T-cell (primary cell): Measurements from ENCODE around the gene PER2. TPM values are rescaled to one million over a fixed set of nuclear protein-coding genes. Genes with fewer than 3 reads are reported as not detected.
"Not testable (repeated sequence)": the region's sequence is repeated elsewhere in the genome, so short reads cannot be mapped to it uniquely, and the experiment has no call there.

Source experiments
- ATAC-seq, 4 experiments: fragments of 200-7000 bp in 3 of 4; fragments of 150-1000 bp in 1 of 4; cut with Tn5 transposase; replicated peaks in 1 of 4; 1 replicate in 3 of 4; 2 replicates in 1 of 4; pipeline ENCODE4 v1.10.0; 2021; ENCODE audit warnings: moderate library complexity in 3 of 4, mild to moderate bottlenecking in 2 of 4, moderate number of reproducible peaks in 1 of 4
- CTCF ChIA-PET, 2 donors: fragments of 300-600 bp; sonication (Branson Sonifier 250); formaldehyde crosslinking; loops; one replicate each; lab custom pipeline; 2022; ENCODE audit warnings: antibody characterized with exemption in 2 of 2; lab: Charles Lee
- POLR2A ChIA-PET, 2 donors: fragments of 300-600 bp; sonication (Branson Sonifier 250); formaldehyde crosslinking; loops; one replicate each; lab custom pipeline; 2022; ENCODE audit warnings: antibody characterized with exemption in 2 of 2; lab: Charles Lee
- DNase-seq, 35 experiments: peaks; one replicate each; pipeline versions ENCODE4 v3.0.0 to v3.0.0-alpha.2; 2013 to 2023
- H3K27ac ChIP-seq: one replicate; pipeline ENCODE4 v1.5.1; 2013; ENCODE audit warnings: low read length
- H3K27me3 ChIP-seq, 2 experiments: replicated peaks in 1 of 2; 1 replicate in 1 of 2; 2 replicates in 1 of 2; pipeline versions ENCODE4 v1.6.1 to v1.7.0; 2013; ENCODE audit warnings: low read length in 1 of 2, mixed read lengths in 1 of 2; ENCODE audit not compliant: control insufficient read depth in 2 of 2, insufficient read depth in 2 of 2; ENCODE audit errors: extremely low read depth in 1 of 2
- H3K36me3 ChIP-seq, 2 donors: 1 replicate in 1 of 2; 2 replicates in 1 of 2; pipeline versions ENCODE4 v1.6.1 to v1.7.0; 2013; ENCODE audit warnings: low read length in 1 of 2; ENCODE audit not compliant: control insufficient read depth in 2 of 2, insufficient read depth in 1 of 2; ENCODE audit errors: extremely low read depth in 1 of 2
- H3K4me1 ChIP-seq, 2 experiments: 1 replicate in 1 of 2; 2 replicates in 1 of 2; pipeline versions ENCODE4 v1.6.1 to v1.7.0; 2013; ENCODE audit warnings: low read length in 2 of 2, mixed read lengths in 1 of 2; ENCODE audit not compliant: insufficient read depth in 2 of 2, control insufficient read depth in 1 of 2; ENCODE audit errors: extremely low read depth in 1 of 2
- H3K4me3 ChIP-seq, 2 donors: 1 replicate in 1 of 2; 2 replicates in 1 of 2; pipeline versions ENCODE4 v1.5.1 to v1.7.0; 2013; ENCODE audit warnings: mild to moderate bottlenecking in 2 of 2, low read length in 1 of 2, moderate library complexity in 1 of 2; ENCODE audit not compliant: control insufficient read depth in 1 of 2; ENCODE audit errors: extremely low read depth in 1 of 2
- H3K9me3 ChIP-seq: 2 replicates; pipeline ENCODE4 v1.7.0; 2013
- H3K27ac Mint-ChIP-seq, 2 donors: one replicate each; pipeline ENCODE4 v1.8.0; 2020 to 2021; ENCODE audit warnings: mild to moderate bottlenecking in 2 of 2, mixed read lengths in 2 of 2
- H3K27me3 Mint-ChIP-seq, 2 donors: one replicate each; pipeline ENCODE4 v1.8.0; 2021 to 2022; ENCODE audit warnings: mixed read lengths in 2 of 2
- H3K36me3 Mint-ChIP-seq: one replicate; pipeline ENCODE4 v1.8.0; 2021; ENCODE audit warnings: mixed read lengths
- H3K4me1 Mint-ChIP-seq, 3 donors: one replicate each; pipeline ENCODE4 v1.8.0; 2020 to 2022; ENCODE audit warnings: mixed read lengths in 3 of 3, mild to moderate bottlenecking in 1 of 3
- H3K4me3 Mint-ChIP-seq, 3 donors: one replicate each; pipeline ENCODE4 v1.8.0; 2020 to 2022; ENCODE audit warnings: mild to moderate bottlenecking in 3 of 3, mixed read lengths in 3 of 3, moderate library complexity in 3 of 3
- H3K9me3 Mint-ChIP-seq, 3 donors: one replicate each; pipeline ENCODE4 v1.8.0; 2020 to 2022; ENCODE audit warnings: mixed read lengths in 3 of 3
- WGBS: methylation state at CpG from one replicate; pipeline ENCODE4 v1.1.5; 2013; ENCODE audit warnings: missing lambda C conversion rate; ENCODE audit not compliant: insufficient coverage; 5-methylcytosine and 5-hydroxymethylcytosine counted together
- total RNA-seq, 35 experiments: library from RNA in 6 of 35; stranded (reverse) in 6 of 35; fragments of 120-200 nt in 1 of 35; gene quantifications; one replicate each; pipeline versions ENCODE4 v1.2.1 to v1.2.4 and lab custom pipeline; 2013 to 2026

Gene PER2
- total RNA-seq, 5 donors from 2014 or later (not counting 1 experiment from before 2014, with no cell fraction given): 9.3 to 24.5 (median 13.0) TPM

DNA sequence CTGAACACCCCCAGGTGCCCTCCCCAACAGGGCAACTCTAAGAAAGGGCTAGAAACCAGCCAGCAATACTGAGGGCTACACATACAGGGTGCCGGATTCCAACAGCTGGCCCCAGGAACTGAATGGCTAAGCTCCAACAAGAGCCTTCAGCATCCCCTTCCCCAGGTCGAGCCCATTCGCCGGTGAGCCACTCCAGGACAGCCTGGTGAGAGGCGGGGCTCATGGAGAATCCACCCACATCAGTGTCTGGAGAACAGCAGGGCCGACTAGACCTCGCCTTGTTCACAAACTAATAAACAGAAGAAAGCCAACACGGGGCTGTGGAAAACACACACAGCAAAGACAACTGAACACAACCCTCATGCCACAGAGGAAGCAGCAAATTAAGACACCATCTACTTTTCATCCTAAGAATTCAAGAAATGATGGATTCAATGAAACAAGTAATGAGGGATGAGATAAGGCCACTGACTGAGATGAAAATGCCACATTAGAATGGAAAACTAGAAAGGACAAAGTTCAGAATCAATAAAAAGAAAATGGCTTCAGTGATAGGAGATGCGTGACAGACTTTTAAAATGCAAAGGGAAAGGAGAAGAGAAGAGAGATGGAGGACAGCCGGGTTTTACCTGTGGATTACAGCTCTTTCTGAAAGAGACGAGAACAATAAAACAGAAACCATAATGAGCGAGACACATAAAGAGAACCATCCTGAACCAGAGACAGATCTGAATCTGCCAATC lies 8.2 kb downstream of the PER2 start:
- POLR2A ChIA-PET: no interaction called here
- Mint-ChIP-seq H3K27me3 (no peaks in the 10 kb centered on the region), H3K36me3 (peaks cover 16% of the 10 kb centered on the region), H3K27ac (no peak overlapping the region), H3K4me3 (no peak overlapping the region), H3K9me3 (no peaks in the 10 kb centered on the region), H3K4me1 (peaks cover 28 to 32% (median 28%) of the 10 kb centered on the region in 3 donors)
- 92% methylated on average over 7 of the region's 12 CpGs for WGBS
- Histone ChIP-seq H3K27me3 (no peaks in the 10 kb centered on the region), H3K4me3 (no peak overlapping the region), H3K27ac (no peak overlapping the region), H3K9me3 (no peaks in the 10 kb centered on the region), H3K36me3 (peaks cover 0 to 23% of the 10 kb centered on the region in 2 donors), H3K4me1 (peaks cover 0 to 9% of the 10 kb centered on the region in 2 experiments)
- no peak for DNase-seq
- no peak for ATAC-seq
- CTCF ChIA-PET: no interaction called here

DNA sequence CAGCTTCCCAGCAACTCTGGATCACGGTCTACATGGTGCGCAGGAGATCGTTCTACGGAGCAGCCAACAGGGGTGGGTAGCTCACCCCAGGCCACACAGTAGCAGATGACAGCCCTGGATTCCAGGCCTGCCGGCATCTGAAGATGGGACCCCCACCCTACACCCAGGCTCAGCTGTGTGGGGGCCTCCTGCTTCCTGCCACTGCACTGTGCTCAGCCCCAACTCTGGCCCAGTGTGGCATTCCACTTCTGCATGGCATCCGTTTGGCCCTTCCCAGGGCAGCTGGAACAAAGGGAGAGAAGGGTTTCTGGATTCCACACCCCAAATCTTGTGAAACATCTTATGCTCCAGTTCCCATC lies 9.1 kb downstream of the PER2 start:
- Mint-ChIP-seq H3K36me3 (peaks cover 25% of the 10 kb centered on the region), H3K27ac (no peak overlapping the region), H3K9me3 (no peaks in the 10 kb centered on the region), H3K4me1 (peaks cover 25 to 29% (median 25%) of the 10 kb centered on the region in 3 donors), H3K27me3 (no peaks in the 10 kb centered on the region), H3K4me3 (no peak overlapping the region)
- no peak overlapping the region for H3K4me3 ChIP-seq
- 93% methylated on average over 5 of the region's 6 CpGs for WGBS
- peaks cover 0 to 9% of the 10 kb centered on the region in 2 experiments for H3K4me1 ChIP-seq
- ChIA-PET POLR2A (no interaction called here), CTCF (interaction anchor here in 1 of 2 donors (1.3 kb wide), 1 partner anchor 10 kb away, joined by 3 read pairs; the partner anchor contains the start of gene PER2)
- no peak overlapping the region for H3K27ac ChIP-seq
- no peaks in the 10 kb centered on the region for H3K9me3 ChIP-seq
- ATAC-seq: no peak
- H3K27me3 ChIP-seq: no peaks in the 10 kb centered on the region
- DNase-seq: no peak
- H3K36me3 ChIP-seq: peaks cover 3 to 29% of the 10 kb centered on the region in 2 donors

DNA sequence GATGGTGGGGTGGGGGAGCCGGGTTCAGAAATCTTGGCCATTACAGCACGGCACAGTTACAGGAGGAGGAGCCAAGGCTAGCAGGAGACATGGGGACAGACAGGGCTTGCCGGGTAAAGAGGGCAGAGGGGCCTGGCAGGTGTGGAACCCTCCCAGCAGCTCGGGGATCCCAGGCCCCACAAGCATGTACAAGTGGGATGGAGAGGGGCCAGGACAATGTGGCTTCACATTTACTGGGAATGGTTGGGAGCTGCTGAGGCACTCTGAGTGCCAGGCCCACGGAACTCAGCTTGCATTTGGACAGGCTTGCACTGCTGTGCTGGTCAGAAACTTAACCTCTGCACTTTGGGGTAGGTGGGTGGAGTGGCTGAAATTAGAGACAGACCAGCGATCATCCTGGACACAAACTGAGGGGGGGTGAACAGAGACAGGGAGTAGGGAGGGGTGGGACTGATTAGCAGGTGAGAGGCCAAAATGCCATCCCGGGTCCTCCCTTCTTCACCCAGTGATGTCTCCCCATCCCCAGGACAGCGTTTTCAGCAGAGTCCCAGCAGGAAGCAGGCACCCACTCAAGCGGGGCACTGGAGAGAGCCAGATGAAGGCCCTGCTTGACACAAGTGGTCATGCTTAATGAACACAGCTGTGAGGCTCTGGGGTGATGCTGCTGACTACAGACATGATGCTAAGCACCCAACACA lies 9.6 kb downstream of the PER2 start:
- Mint-ChIP-seq H3K27ac (no peak overlapping the region), H3K9me3 (no peaks in the 10 kb centered on the region), H3K27me3 (no peaks in the 10 kb centered on the region), H3K36me3 (peaks cover 28% of the 10 kb centered on the region), H3K4me1 (peaks cover 23 to 24% (median 24%) of the 10 kb centered on the region in 3 donors), H3K4me3 (no peak overlapping the region)
- Histone ChIP-seq H3K9me3 (no peaks in the 10 kb centered on the region), H3K4me3 (no peak overlapping the region), H3K36me3 (peaks cover 6 to 35% of the 10 kb centered on the region in 2 donors), H3K27me3 (no peaks in the 10 kb centered on the region), H3K27ac (no peak overlapping the region), H3K4me1 (peaks cover 0 to 9% of the 10 kb centered on the region in 2 experiments)
- POLR2A ChIA-PET: no interaction called here
- CTCF ChIA-PET: interaction anchor here in 1 of 2 donors (1.3 kb wide), 1 partner anchor 10 kb away, joined by 3 read pairs; the partner anchor contains the start of gene PER2
- DNase-seq: no peak
- 90% methylated on average over 7 of the region's 9 CpGs for WGBS
- no peak for ATAC-seq

DNA sequence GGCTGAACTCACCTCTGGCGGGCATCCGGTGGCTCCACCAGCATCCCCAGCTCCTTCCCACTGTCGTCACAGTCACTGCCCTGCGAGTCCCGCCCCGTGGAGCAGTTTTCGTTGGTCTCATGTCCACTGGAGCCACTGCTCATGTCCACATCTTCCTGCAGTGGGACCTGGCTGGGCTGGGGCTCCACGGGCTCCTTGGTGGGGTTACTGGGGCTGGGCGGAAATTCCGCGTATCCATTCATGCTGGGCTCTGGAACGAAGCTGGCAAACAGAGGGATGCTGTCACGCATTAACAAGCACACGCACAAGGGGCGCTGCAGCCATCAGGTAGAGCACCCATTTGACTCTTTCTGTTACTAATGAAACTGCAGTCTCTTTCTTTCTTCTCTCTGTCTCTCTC lies 10.7 kb downstream of the PER2 start:
- no peaks in the 10 kb centered on the region for H3K27me3 ChIP-seq
- H3K27ac ChIP-seq: no peak overlapping the region
- H3K4me1 Mint-ChIP-seq: peaks cover 14 to 16% (median 14%) of the 10 kb centered on the region in 3 donors
- no peak overlapping the region for H3K27ac Mint-ChIP-seq
- H3K36me3 Mint-ChIP-seq: peaks cover 30% of the 10 kb centered on the region
- no peak for ATAC-seq
- H3K36me3 ChIP-seq: peaks cover 6 to 42% of the 10 kb centered on the region in 2 donors
- ChIA-PET CTCF (interaction anchor here (0.5 to 1.3 kb wide), 2 partner anchors 11 to 1115 kb away, joined by 3 read pairs; partner anchors contain the start of gene PER2 (in 1 of the 2)), POLR2A (no interaction called here)
- H3K27me3 Mint-ChIP-seq: no peaks in the 10 kb centered on the region
- H3K9me3 ChIP-seq: no peaks in the 10 kb centered on the region
- no peak overlapping the region for H3K4me3 ChIP-seq
- DNase-seq: no peak
- no peaks in the 10 kb centered on the region for H3K9me3 Mint-ChIP-seq
- 98% methylated on average over 9 of the region's 15 CpGs for WGBS
- no peak overlapping the region for H3K4me3 Mint-ChIP-seq
- H3K4me1 ChIP-seq: peaks cover 0 to 4% of the 10 kb centered on the region in 2 experiments

DNA sequence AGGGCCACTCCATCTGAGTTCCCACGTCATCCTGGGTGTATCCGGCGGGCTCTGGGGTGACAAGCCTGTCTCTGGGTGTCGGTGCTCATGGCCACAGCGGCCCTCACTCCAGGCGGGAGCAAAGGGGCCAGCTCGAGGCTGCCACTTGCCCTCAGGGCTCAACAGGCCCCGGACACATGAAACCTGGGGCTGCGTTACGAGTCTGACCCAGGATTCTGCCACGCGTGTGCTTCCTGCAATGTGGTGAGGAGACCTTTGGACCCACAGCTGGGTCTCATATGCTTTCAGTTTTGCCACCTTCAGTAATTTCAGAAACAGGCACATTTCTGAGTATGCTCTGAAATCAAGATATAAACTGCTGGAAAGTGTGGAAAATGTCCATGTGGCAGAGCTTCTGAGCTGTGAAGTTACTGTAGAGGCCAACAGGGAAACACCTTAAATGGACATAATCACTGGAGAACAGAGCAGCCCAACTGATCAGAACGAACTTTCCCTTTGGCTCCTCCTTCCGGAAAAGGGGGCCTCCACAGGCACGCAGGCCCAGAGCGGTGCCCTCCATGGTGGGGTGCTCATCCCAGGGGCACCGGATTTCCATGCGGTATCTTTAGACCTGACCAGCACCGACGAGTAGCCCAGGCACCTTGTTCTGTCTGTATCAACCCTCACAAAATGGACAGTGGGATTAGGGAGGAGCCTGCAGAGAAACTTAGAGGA lies 14.1 kb downstream of the PER2 start:
- H3K27ac ChIP-seq: no peak overlapping the region
- Mint-ChIP-seq H3K9me3 (no peaks in the 10 kb centered on the region), H3K4me3 (no peak overlapping the region), H3K36me3 (peaks cover 46% of the 10 kb centered on the region), H3K27ac (no peak overlapping the region), H3K27me3 (no peaks in the 10 kb centered on the region), H3K4me1 (no peaks in the 10 kb centered on the region)
- no peaks in the 10 kb centered on the region for H3K27me3 ChIP-seq
- WGBS: 94% methylated on average over 15 of the region's 20 CpGs
- no peak for DNase-seq
- ChIA-PET POLR2A (no interaction called here), CTCF (no interaction called here)
- peaks cover 6 to 65% of the 10 kb centered on the region in 2 donors for H3K36me3 ChIP-seq
- ATAC-seq: no peak
- no peak overlapping the region for H3K4me3 ChIP-seq
- H3K9me3 ChIP-seq: no peaks in the 10 kb centered on the region
- H3K4me1 ChIP-seq: peaks cover 0 to 3% of the 10 kb centered on the region in 2 experiments

DNA sequence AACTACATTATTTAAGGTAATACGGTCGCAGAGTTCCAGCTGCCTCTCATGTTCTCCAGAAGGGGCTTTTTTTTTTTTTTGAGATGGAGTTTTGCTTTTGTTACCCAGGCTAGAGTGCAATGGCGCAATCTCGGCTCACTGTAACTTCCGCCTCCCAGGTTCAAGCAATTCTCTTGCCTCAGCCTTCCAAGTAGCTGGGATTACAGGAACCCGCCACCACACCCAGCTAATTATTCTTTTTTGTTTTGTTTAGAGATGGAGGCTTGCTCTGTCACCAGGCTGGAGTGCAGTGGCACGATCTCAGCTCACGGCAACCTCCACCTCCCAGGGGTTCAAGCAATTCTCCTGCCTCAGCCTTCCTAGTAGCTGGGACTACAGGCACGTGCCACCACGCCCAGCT lies 15.0 kb downstream of the PER2 start:
- DNase-seq: not testable (repeated sequence)
- H3K36me3 Mint-ChIP-seq: peaks cover 49% of the 10 kb centered on the region

More for the DNA sequence above, 15.0 kb downstream of the PER2 start:
- H3K27me3 ChIP-seq, H3K9me3 Mint-ChIP-seq, CTCF ChIA-PET, H3K4me1 Mint-ChIP-seq, H3K4me3 Mint-ChIP-seq, ATAC-seq, H3K27ac Mint-ChIP-seq, H3K27ac ChIP-seq, H3K4me1 ChIP-seq, H3K9me3 ChIP-seq, H3K4me3 ChIP-seq, H3K27me3 Mint-ChIP-seq: not testable (repeated sequence)
- peaks cover 9 to 65% of the 10 kb centered on the region in 2 donors for H3K36me3 ChIP-seq
- POLR2A ChIA-PET: interaction anchor here in 1 of 2 donors (0.7 kb wide), 1 partner anchor 14 kb away, joined by 3 read pairs; no protein-coding TSS in a partner anchor
- WGBS: no CpG with 5 or more reads among the region's 10 CpGs
